SK-N-SH treated with all-trans-retinoic acid at 6 μM for 48 hours (cell line): ENCODE measurements around the gene RNPC3.

Experiments
- BACH2 ChIP-seq: fragments of 250-450 bp; sonication (Bioruptor Pico); IDR thresholded peaks from 2 replicates; pipeline ENCODE4 v1.9.0; 2021; ENCODE audit warnings: mild to moderate bottlenecking, borderline replicate concordance
- CSRNP3 ChIP-seq: fragments of 250-450 bp; sonication (Bioruptor Pico); IDR thresholded peaks from 2 replicates; pipeline ENCODE4 v1.5.1; 2021; ENCODE audit warnings: mild to moderate bottlenecking, moderate library complexity
- ISL1 ChIP-seq: fragments of 250-450 bp; sonication (Bioruptor Pico); IDR thresholded peaks from 2 replicates; pipeline ENCODE4 v2.1.2; 2022; ENCODE audit warnings: mild to moderate bottlenecking, moderate library complexity
- PATZ1 ChIP-seq: fragments of 250-450 bp; sonication (Bioruptor Pico); IDR thresholded peaks from 2 replicates; pipeline ENCODE4 v1.8.0; 2020; ENCODE audit warnings: mild to moderate bottlenecking, moderate library complexity, borderline replicate concordance
- RARB ChIP-seq: fragments of 250-450 bp; sonication (Bioruptor Pico); IDR thresholded peaks from 2 replicates; pipeline ENCODE4 v1.8.0; 2021; ENCODE audit warnings: mild to moderate bottlenecking, moderate library complexity
- TOX ChIP-seq: fragments of 250-450 bp; sonication (Bioruptor Pico); IDR thresholded peaks from 2 replicates; pipeline ENCODE4 v1.8.0; 2021; ENCODE audit warnings: mild to moderate bottlenecking, moderate library complexity, borderline replicate concordance
- TSHZ2 ChIP-seq: fragments of 250-450 bp; sonication (Bioruptor Pico); IDR thresholded peaks from 2 replicates; pipeline ENCODE4 v1.5.0; 2020; ENCODE audit warnings: mild to moderate bottlenecking, moderate library complexity
- ZFP3 ChIP-seq: fragments of 250-450 bp; sonication (Bioruptor Pico); IDR thresholded peaks from 2 replicates; pipeline ENCODE4 v1.5.0; 2020; ENCODE audit warnings: mild to moderate bottlenecking, moderate library complexity
- ZFP30 ChIP-seq: fragments of 450-650 bp; formaldehyde crosslinking; IDR thresholded peaks from 2 replicates; pipeline ENCODE4 v1.5.0; 2022; ENCODE audit warnings: mild to moderate bottlenecking, moderate library complexity
- ZNF70 ChIP-seq: fragments of 450-650 bp; formaldehyde crosslinking; IDR thresholded peaks from 2 replicates; pipeline ENCODE4 v1.5.0; 2020; ENCODE audit warnings: mild to moderate bottlenecking, moderate library complexity

GRCh38 chr1:103546496-103546895, 21.0 kb downstream of the RNPC3 start:
- TF ChIP-seq ZFP3 (CRISPR knock-in tag): no peak
- no peak for TF ChIP-seq ISL1 (CRISPR knock-in tag)
- no peak for TF ChIP-seq PATZ1
- no peak for TF ChIP-seq RARB (CRISPR knock-in tag)
- no peak for TF ChIP-seq CSRNP3
- TF ChIP-seq ZFP30 (CRISPR knock-in tag): no peak
- no peak for TF ChIP-seq TOX
- no peak for TF ChIP-seq TSHZ2
- no peak for TF ChIP-seq ZNF70 (CRISPR knock-in tag)
- TF ChIP-seq BACH2 (CRISPR knock-in tag): no peak
